ENCODE data around the gene MGARP.

DNA sequence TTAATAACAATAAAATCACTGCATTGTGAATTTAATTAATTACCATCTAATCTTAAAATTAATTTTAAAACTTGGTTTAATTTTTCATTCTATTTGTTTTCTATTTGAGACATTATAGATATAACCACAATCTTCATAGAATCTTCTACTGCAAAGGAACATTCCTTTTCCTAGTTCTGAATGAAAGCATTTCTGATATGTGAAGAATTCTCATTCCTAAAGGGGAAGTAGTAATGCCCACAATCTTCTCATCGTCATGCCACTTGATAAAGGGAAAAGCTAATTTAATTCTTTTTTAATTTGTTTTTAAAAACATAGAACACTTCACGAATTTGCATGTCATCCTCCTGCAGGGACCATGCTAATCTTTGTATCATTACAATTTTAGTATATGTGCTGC lies 23.7 kb downstream of the MGARP start:
- no peak for TF ChIP-seq GATA2 (IDR thresholded peaks at IDR 0.05; ENCODE audit: low read depth, low read length)
- no peak for TF ChIP-seq GATA3 (IDR thresholded peaks at IDR 0.05; ENCODE audit: low read depth, low read length)

All from SH-SY5Y (cell line).